ENCODE results near the gene DLGAP4. TPM values are rescaled to one million over a fixed set of nuclear protein-coding genes. Genes with fewer than 3 reads are reported as not detected.

DLGAP4 gene
- total RNA-seq, 1 experiment from 2014 or later: 17.2 TPM

- DNase-seq (ENCODE audit: low read depth): no peak
Measured at GRCh38 chr20:36307412-36308325, 1.5 kb downstream of the DLGAP4 start.

GRCh38 chr20:36308353-36308752 lies 2.2 kb downstream of the DLGAP4 start:
- no peak for DNase-seq (ENCODE audit: low read depth)

GRCh38 chr20:36308986-36309385 lies 2.8 kb downstream of the DLGAP4 start:
- no peak for DNase-seq (ENCODE audit: low read depth)

GRCh38 chr20:36309643-36310042 lies 3.5 kb downstream of the DLGAP4 start:
- no peak for DNase-seq (ENCODE audit: low read depth)

- no peak for DNase-seq (ENCODE audit: low read depth)
Measured at GRCh38 chr20:36310215-36310981, 4.3 kb downstream of the DLGAP4 start.

- DNase-seq (ENCODE audit: low read depth): no peak
Measured at GRCh38 chr20:36311141-36311853, 5.2 kb downstream of the DLGAP4 start.

- DNase-seq (ENCODE audit: low read depth): no peak
Measured at GRCh38 chr20:36311854-36312723, 6.0 kb downstream of the DLGAP4 start.

- DNase-seq (ENCODE audit: low read depth): no peak
Measured at GRCh38 chr20:36312724-36313441, 6.7 kb downstream of the DLGAP4 start.

GRCh38 chr20:36313476-36313875 lies 7.3 kb downstream of the DLGAP4 start:
- no peak for DNase-seq (ENCODE audit: low read depth)

- no peak for DNase-seq (ENCODE audit: low read depth)
Measured at GRCh38 chr20:36313926-36314325, 7.8 kb downstream of the DLGAP4 start.

GRCh38 chr20:36314734-36315544 lies 8.8 kb downstream of the DLGAP4 start:
- DNase-seq (ENCODE audit: low read depth): no peak

- no peak for DNase-seq (ENCODE audit: low read depth)
Measured at GRCh38 chr20:36315545-36316351, 9.6 kb downstream of the DLGAP4 start.

- no peak for DNase-seq (ENCODE audit: low read depth)
Measured at GRCh38 chr20:36317675-36318074, 11.5 kb downstream of the DLGAP4 start.

- DNase-seq (ENCODE audit: low read depth): no peak
Measured at GRCh38 chr20:36318166-36318565, 12.0 kb downstream of the DLGAP4 start.

- no peak for DNase-seq (ENCODE audit: low read depth)
Measured at GRCh38 chr20:36319356-36320260, 13.5 kb downstream of the DLGAP4 start.

- DNase-seq (ENCODE audit: low read depth): no peak
Measured at GRCh38 chr20:36320261-36320897, 14.2 kb downstream of the DLGAP4 start.
